GM04504 (cell line): Measurements from ENCODE around the gene PRRG4.
A peak's percentile ranks its signal among the peaks of the same experiment; 100 is the strongest.
"Not testable (repeated sequence)": the region's sequence is repeated elsewhere in the genome, so short reads cannot be mapped to it uniquely, and the experiment has no call there.

Experiments used
- DNase-seq: peaks from one replicate; pipeline ENCODE4 v3.0.0-alpha.2; 2012; ENCODE audit warnings: low read depth

The PRRG4 gene

DNA sequence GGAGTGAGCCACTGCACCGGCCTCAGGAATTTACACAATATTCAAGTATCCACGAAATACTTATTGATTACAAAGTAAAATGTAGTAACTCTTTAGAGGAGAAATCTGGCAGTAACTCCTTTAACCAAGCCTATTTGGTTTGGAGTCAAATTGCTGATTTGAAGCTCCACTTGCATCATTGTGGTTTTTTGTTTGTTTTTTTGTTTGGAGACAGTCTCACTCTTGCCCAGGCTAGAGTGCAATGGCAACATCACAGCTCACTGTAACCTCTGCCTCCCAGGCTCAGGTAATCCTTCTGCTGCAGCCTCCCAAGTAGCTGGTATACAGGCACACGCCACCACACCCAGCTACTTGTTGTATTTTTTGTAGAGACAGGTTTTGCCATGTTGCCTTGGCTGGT is 56.5 kb downstream of the PRRG4 start:
- DNase-seq: no peak

DNA sequence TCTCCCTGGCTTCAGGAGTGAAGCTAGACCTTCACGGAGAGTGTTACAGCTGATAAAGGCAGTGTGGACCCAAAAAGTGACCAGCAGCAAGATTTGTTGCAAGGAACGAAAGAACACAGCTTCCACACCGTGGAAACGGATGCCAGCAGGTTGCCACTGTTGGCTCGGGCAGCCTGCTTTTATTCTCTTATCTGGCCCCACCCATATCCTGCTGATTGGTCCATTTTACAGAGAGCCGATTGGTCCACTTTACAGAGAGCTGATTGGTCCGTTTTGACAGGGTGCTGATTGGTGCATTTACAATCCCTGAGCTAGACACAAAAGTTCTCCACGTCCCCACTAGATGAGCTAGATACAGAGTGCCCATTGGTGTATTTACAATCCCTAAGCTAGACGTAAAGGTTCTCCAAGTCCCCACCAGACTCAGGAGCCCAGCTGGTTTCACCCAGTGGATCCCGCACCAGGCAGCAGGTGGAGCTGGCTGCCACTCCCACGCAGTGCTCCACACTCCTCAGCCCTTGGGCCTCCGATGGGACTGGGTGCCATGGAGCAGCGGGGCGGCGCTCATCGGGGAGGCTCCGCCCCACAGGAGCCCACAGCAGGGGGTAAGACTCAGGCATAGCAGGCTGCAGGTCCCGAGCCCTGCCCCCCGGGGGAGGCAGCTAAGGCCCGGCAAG is 58.1 kb downstream of the PRRG4 start:
- not testable (repeated sequence) for DNase-seq

DNA sequence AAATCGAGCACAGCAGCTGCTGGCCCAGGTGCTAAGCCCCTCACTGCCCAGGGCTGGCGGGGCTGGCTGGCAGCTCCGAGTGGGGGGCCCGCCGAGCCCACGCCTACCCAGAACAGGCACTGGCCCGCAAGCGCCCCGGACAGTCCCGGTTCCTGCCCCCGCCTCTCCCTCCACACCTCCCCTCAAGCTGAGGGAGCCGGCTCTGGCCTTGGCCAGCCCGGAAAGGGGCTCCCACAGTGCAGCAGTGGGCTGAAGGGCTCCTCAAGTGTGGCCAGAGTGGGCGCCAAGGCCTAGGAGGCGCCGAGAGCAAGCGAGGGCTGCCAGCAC is 58.6 kb downstream of the PRRG4 start:
- DNase-seq: not testable (repeated sequence)

DNA sequence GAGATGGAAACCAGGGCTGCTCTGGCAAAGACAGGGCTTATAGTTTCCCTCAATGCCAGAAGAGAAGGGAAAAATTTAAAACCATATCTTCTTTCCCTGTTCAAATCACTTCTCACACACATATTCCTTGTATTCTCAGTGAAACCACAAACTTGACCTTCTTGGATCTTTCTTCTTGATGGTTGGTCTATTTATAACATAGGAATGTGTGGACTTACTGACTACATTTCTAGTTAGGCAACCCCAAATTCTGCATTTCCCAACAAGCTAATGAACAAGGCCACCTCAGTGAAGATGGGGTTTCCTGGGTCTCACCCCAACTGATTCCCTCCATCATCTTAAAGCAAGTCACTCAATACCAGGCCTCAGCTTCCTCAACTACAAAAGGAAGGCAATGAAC is 59.1 kb downstream of the PRRG4 start:
- no peak for DNase-seq

DNA sequence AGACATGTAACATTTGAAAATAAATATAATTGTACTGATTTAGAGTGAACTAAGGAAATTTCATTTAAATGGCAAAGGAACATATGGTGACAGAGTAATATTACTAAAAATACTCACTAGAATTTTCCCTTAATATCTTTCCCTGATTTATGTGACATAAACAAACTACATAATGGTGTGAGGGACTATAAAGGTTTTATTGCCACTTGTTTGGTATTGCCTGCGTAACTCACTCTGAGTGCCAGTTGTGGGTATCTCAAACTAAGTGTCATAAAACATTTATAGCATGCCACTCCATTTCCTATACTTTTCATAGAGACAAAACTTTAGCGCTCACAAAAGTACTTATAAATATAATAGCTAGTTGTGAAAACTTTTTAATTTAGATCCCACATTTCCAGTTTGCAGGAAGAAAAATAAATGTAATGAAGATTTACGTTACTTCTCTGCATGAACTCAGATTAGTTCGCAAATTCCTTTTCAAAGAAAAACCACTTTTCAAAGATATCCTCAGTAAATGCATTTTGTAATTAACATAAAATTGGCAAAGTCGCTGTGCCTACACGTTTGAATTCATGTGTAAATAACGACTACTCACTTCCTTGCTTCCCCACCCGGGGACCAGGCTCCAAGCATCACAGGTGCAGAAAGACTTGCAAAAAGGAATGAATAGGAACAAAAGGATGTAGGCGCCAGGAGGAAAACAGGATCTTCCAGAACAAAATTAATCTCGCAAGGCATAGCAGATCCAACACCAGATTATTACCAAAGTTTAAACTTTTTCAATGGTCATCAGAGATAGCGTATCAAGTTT is 61.3 kb downstream of the PRRG4 start:
- no peak for DNase-seq

DNA sequence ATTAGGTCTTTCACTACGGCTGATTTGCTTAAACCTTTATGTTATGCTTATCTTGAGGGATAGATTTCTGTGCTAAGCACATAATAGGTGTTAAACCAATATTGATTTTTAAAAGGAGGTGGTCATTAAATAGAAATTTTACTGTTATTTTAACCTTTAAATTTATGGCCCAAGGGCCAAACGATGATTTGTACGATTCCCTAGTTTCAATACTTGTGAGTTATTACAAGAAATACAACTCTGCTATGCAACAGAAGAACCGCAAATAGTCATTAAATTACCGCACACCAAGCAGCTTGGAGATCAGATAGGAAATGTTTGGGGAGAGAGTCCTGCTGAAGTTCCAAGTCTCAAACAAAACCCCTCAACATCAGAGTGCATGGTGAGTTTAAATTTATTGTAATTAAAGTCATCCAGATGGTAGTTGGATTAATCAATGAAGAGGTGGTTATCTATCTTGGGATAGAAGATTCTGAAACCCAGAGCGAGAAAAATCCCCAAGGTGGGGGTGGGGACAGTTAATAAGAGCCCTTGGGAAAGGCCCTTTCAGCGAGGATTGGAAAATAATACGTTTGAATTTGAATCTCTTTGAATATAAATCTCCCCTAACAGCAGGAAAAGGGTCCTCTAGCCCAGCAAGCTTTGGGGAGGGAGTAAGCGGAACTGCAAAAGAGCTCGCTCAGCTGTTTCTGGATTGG is 62.1 kb downstream of the PRRG4 start:
- DNase-seq: no peak

DNA sequence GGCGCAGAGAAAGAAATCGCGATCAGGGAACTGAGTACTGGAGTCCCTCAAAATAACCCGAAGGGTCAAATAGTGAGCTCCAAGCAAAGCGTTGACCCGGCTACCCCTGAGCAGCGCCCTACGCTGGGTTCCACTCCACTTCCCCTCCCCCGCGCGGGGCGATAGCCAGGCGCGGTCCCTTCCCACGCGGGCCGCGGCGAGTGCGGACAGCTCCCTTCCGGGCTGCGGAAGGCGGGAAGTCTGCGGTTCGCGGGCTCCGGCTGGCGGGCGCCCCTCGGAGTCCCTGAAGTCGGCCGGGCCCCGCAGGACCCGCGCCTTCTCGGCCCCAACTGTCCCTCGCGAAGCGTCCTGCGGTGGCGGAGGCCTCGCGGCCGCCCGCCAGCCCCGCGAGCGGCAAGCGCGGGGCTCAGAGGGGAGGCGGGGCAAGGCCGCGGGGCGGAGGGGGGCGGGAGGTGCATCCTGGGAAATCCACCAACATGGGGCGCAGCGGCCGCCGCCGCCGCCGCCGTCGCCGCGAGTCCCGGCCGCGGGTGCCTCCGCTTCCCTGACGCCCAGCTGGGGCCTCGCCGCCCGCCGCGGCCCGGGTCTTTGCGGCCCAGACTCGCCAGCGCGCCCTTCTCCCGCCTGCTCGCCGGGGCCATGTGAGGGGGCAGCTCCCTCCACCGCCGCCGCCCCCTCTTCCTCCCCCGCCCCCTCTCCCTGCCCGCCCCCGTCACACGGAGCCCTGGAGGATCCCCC is 62.8 kb downstream of the PRRG4 start, which contains the start of gene QSER1:
Gene QSER1, plus strand, starts transcription at position 457 of the 738 bp plus-strand sequence. CDS start 315 bp downstream, outside the sequence.
- no peak for DNase-seq

DNA sequence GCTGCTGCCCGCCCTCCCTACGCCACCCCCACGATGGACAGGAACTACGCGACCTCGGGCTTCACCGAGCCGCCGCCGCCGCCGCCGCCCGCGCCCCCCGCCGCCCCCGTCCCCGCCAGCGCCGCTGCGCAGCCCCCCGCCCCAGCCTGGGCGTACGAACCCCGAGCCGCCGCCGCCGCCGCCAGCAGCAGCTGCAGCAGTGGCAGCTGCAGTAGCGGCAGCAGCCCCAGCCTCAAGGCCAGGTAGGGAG is 63.3 kb downstream of the PRRG4 start:
- no peak for DNase-seq

DNA sequence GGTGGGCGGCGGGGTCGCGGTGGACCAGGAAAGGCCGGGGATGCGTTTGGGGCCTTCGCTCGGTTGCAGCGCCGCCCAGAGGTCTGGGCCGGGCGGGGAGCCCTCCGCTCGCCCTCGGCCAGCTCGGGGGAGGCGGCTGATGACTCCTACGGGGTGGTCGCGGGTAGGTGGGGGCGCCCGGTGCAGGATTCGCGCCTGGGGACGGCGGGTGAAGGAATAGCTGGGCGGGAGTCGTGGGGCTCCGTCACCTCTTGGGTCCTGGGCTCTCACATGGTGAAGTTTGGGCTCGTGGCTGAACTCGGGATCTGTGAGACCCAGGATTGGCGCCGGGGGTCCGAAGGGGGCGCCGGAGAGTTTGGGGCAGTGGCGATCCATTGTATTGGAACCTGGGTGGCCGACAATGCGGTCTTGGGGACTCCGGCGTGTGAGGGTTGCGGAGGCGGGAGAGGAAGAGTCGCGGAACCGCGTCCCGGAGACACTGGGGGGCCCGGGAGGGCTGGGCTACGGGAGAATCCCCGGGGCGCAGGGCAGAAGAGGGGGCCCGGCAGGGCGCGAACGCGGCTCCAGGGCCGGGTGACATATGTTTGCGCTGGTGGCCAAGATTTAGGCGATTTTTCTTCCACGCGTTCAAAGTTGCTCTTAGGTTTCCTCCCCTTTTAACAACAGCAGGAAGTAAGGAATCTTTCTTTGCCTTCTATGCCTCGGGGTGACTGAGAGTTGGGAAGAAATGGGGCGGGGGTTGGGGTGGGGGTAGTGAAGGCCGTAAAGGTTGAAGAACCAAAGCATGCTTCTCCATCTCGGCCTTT is 63.8 kb downstream of the PRRG4 start:
- no peak for DNase-seq

DNA sequence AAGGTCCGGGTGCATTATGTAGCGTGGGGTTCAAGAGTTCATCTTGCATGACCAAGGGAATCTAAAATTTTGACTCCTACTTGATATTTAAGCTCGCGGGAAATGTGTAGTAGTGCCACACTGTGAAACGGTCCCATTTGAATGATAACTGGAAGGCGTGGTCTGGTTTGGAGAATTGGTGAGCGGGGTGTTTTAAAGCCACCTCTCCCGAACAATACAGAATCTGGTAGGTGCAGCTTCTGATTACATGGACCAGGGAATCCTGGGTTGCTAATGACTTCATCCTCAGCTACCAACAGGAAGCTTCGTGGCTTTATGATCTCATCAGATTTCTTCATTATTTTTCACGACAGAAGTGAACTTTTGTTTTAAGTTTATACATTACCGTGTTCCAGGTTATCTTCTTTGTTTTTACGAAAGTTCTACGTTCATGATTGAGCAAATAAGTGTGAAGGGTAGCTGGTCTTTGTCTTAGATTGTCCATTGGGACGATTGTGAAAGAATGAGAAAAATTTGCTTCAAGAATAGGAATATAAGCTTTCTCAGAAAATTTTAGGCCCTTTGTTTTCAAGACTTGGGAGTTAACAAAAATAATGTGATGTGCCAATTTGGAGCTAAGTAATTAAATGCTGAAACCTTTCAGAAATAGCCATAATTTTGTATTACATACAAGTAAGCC is 64.6 kb downstream of the PRRG4 start:
- DNase-seq: peak; percentile 52

DNA sequence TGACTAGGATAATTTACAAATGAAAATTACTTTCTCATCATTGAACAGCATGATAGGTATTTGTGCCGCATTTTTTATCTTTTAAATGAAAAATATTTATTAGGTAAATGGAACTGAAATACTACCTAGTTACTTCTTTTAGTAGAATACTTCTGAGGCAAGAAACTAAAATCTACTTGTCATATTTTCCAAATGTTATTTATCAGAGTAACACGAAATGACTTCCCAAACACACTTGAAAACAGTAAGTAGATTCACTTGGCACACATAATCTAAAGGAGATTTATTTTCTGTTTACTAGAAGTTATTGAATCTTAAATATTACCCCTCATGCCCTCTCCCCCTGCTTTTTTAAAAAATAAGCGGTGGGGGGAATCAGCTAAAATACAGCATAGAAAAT is 65.2 kb downstream of the PRRG4 start:
- no peak for DNase-seq

DNA sequence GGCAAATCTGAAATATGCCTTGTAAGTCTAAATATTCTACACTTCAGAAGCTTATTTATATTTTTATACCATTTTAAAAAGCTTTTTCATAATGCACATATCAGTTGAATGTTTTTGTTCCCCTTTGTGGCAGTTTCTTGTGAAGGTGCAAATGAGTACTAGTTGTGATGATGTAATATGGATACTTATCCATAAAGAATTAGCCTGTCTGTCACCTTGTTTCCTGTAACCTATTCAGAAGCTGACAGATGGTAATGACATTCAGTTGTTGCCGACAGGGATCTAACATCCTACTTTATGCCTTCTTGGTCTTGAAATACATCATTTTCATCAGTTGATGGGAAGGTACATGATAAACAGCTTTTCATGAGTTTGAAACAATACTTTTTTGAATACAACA is 65.7 kb downstream of the PRRG4 start:
- DNase-seq: no peak

DNA sequence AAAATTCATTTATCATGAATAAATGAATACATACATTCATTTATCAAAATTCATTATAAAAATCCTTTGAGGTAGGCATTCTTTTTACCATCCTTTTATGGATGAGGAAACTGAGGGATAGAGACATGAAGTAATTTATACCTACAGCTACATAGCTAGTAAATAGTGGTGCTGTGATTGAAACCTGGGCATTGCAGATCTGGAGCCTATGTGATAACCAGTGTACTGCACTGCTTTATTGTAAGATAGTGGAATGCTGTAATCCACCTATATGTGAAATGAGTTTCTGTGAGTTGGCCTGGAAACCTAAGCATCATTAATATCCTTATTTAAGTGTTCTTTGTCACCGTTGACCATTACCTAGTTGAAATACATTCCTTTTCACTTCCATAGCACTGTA is 67.4 kb downstream of the PRRG4 start:
- DNase-seq: no peak

DNA sequence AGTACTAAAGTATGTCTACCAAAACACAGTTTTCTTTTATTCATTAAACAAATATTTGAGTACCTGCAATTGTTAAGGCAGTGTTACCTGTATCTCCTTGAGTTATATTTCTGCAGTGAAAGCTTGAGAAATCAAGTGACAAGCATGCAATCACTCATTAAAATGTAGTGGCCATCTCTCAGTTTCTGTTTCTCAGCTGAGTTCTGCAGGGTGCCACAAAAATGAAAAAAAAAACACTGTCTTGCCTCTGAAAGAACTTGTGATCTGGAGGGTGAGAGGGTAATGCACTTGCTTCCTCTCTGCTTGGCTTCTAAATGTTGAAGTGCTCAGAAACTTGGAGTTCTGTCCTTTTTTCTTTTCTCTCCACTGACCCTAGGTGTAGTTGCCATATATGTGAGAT is 69.7 kb downstream of the PRRG4 start:
- no peak for DNase-seq

DNA sequence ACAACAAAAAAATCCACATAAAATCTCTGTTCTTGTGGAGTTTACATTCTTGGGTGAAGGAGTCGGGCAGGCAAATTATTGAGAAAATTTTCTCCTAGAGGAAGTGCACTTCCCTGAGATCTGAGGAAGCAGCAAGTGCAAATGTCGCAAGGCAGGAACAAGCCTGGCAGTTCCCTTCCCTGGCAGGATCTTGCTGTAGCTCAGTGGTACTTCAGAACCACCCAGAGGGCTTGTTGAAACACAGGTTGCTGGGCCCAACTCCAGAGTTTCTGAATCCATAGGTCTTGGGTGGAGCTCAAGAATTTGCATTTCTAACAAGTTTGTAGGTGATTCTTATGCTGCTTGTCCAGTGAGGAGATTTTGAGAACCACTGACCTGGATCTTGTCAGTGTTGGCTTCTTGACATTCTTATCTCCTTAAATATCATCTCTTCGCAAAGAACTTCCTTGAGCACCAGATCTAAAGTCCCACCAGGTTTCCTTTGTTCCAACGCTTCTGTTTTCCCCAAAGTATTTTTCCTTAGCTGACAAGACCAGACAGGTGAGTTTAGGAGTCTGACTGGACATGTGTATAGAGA is 72.5 kb downstream of the PRRG4 start:
- DNase-seq: no peak

DNA sequence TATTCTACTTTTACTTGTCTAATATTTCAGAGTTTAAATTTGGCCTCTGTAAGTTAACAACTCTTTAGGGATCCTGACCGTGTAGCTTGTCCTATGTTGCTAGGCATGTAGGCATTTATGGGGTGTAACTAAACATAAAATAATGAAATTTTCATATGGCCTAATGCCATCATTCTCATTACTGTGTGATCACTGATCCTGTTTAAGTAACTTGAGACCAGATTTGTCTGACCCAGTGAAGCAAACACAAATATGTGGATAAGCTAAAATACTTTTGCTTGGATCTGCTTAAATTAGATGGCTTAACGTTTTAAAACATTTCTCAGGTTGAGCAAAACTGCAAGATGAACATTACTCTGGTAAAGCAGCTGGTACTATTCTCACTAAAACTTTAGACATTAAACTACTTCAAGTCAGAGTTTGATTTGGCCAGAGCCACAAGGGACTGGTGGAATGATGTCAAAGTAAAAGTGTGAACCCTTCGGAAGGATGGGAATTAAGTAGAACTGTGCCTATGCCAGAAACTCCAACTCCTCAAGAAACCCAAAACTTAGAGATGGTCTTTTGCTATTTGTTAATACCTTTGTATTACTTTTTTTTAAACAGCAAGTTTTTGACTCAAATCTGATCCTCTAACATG is 75.4 kb downstream of the PRRG4 start:
- no peak for DNase-seq
